GM19438 (cell line): ENCODE measurements around the gene TAF11L12.
"Not testable (repeated sequence)": the region's sequence is repeated elsewhere in the genome, so short reads cannot be mapped to it uniquely, and the experiment has no call there.

Source experiments
- ATAC-seq: cut with Tn5 transposase; IDR thresholded peaks from one replicate; pipeline ENCODE4 v1.9.1; 2021; ENCODE audit warnings: low read depth; ENCODE audit not compliant: unreplicated experiment

TAF11L12 gene

GRCh38 chr5:17610092-17610491 lies at the start of gene TAF11L12:
Gene TAF11L12 (plus strand): TSS chr5:17610392.
- ATAC-seq = not testable (repeated sequence)

- not testable (repeated sequence) for ATAC-seq
These were observed 24.5 kb upstream of the TAF11L12 start, which contains the start of gene TAF11L7 for GRCh38 chr5:17585658-17586057. Gene TAF11L7 (minus strand): TSS chr5:17585758.

- not testable (repeated sequence) for ATAC-seq
These were observed 19.3 kb upstream of the TAF11L12 start, which contains the start of gene TAF11L8 for GRCh38 chr5:17590860-17591259. Gene TAF11L8 (minus strand): TSS chr5:17590960.

- not testable (repeated sequence) for ATAC-seq
These were observed 15.9 kb upstream of the TAF11L12 start, which contains the start of gene TAF11L9 for GRCh38 chr5:17594255-17594654. Gene TAF11L9 (minus strand): TSS chr5:17594394.

GRCh38 chr5:17597728-17598127 lies 12.5 kb upstream of the TAF11L12 start, which contains the start of gene TAF11L10:
Gene TAF11L10 (minus strand): TSS chr5:17597828.
- ATAC-seq = not testable (repeated sequence)

GRCh38 chr5:17603880-17604279 lies 6.3 kb upstream of the TAF11L12 start, which contains the start of gene TAF11L11:
Gene TAF11L11 (plus strand): TSS chr5:17604183.
- ATAC-seq = not testable (repeated sequence)

GRCh38 chr5:17604951-17605350 lies 5.2 kb upstream of the TAF11L12 start:
- ATAC-seq = no peak

GRCh38 chr5:17607461-17607860 lies 2.7 kb upstream of the TAF11L12 start:
- not testable (repeated sequence) for ATAC-seq

GRCh38 chr5:17614872-17615605 lies 4.8 kb downstream of the TAF11L12 start:
- no peak for ATAC-seq

- ATAC-seq = no peak
These were observed 9.2 kb downstream of the TAF11L12 start for GRCh38 chr5:17619354-17619753.

GRCh38 chr5:17620627-17621026 lies 10.4 kb downstream of the TAF11L12 start:
- ATAC-seq = no peak

GRCh38 chr5:17625686-17626085 lies 15.5 kb downstream of the TAF11L12 start:
- ATAC-seq = no peak

GRCh38 chr5:17631788-17632187 lies 21.6 kb downstream of the TAF11L12 start, which contains the start of gene TAF11L13:
Gene TAF11L13 (plus strand): TSS chr5:17632088.
- not testable (repeated sequence) for ATAC-seq

GRCh38 chr5:17634160-17634559 lies 24.0 kb downstream of the TAF11L12 start, which contains the start of gene TAF11L14:
Gene TAF11L14 (plus strand): TSS chr5:17634460.
- no peak for ATAC-seq

- ATAC-seq = not testable (repeated sequence)
These were observed 39.0 kb downstream of the TAF11L12 start for GRCh38 chr5:17649232-17649631.

- not testable (repeated sequence) for ATAC-seq
These were observed 45.1 kb downstream of the TAF11L12 start for GRCh38 chr5:17655201-17655759.

- ATAC-seq = no peak
These were observed 45.7 kb downstream of the TAF11L12 start for GRCh38 chr5:17655921-17656320.
